ENCODE results near the gene PGBD1.

The PGBD1 gene

GRCh38 chr6:28340310-28341095 is 59.1 kb downstream of the PGBD1 start:
- no peak for DNase-seq (ENCODE audit: low read depth)
- no peak overlapping the region for H3K4me3 ChIP-seq (ENCODE audit: control insufficient read depth, low read depth, low read length)
- TF ChIP-seq CTCF (conservative IDR thresholded peaks at IDR 0.05; ENCODE audit: control insufficient read depth, insufficient read depth, low read depth, low read length): no peak

GRCh38 chr6:28343898-28344677 is 62.7 kb downstream of the PGBD1 start:
- no peak overlapping the region for H3K4me3 ChIP-seq (ENCODE audit: control insufficient read depth, low read depth, low read length)
- TF ChIP-seq CTCF (conservative IDR thresholded peaks at IDR 0.05; ENCODE audit: control insufficient read depth, insufficient read depth, low read depth, low read length): no peak
- no peak for DNase-seq (ENCODE audit: low read depth)

- no peak for TF ChIP-seq CTCF (conservative IDR thresholded peaks at IDR 0.05; ENCODE audit: control insufficient read depth, insufficient read depth, low read depth, low read length)
- no peak for DNase-seq (ENCODE audit: low read depth)
- no peak overlapping the region for H3K4me3 ChIP-seq (ENCODE audit: control insufficient read depth, low read depth, low read length)
Observed at GRCh38 chr6:28345201-28345600, 63.8 kb downstream of the PGBD1 start.

GRCh38 chr6:28347119-28347518 is 65.7 kb downstream of the PGBD1 start:
- DNase-seq (ENCODE audit: low read depth): no peak
- H3K4me3 ChIP-seq (ENCODE audit: control insufficient read depth, low read depth, low read length): no peak overlapping the region
- TF ChIP-seq CTCF (conservative IDR thresholded peaks at IDR 0.05; ENCODE audit: control insufficient read depth, insufficient read depth, low read depth, low read length): no peak

GRCh38 chr6:28349344-28349891 is 68.0 kb downstream of the PGBD1 start:
- no peak for DNase-seq (ENCODE audit: low read depth)
- TF ChIP-seq CTCF (conservative IDR thresholded peaks at IDR 0.05; ENCODE audit: control insufficient read depth, insufficient read depth, low read depth, low read length): no peak
- peak overlapping the region; percentile 84 for H3K4me3 ChIP-seq (ENCODE audit: control insufficient read depth, low read depth, low read length)

- H3K4me3 ChIP-seq (ENCODE audit: control insufficient read depth, low read depth, low read length): peak within 1 kb of the TSS; percentile 84
- TF ChIP-seq CTCF (conservative IDR thresholded peaks at IDR 0.05; ENCODE audit: control insufficient read depth, insufficient read depth, low read depth, low read length): no peak
- DNase-seq (ENCODE audit: low read depth): peak; percentile 72
Observed at GRCh38 chr6:28349892-28350737, 68.7 kb downstream of the PGBD1 start, which contains the start of gene ZKSCAN3. ZKSCAN3 (plus strand) TSS chr6:28349947; CDS start chr6:28359587, 9,640 bp downstream.

Data from fibroblast of mammary gland (primary cell).